ENCODE measurements around the gene CACNG5. TPM values are rescaled to one million over a fixed set of nuclear protein-coding genes. Genes with fewer than 3 reads are reported as not detected.

CACNG5 gene
- total RNA-seq, 2 experiments from 2014 or later: not detected

- Mint-ChIP-seq H3K27me3 (no peaks in the 10 kb centered on the region), H3K4me3 (no peak overlapping the region), H3K27ac (peak overlapping the region; percentile 81), H3K36me3 (ENCODE audit: low read depth) (peaks cover 41% of the 10 kb centered on the region), H3K4me1 (ENCODE audit: low read depth) (peaks cover 28% of the 10 kb centered on the region), H3K9me3 (no peaks in the 10 kb centered on the region)
- peaks cover 8% of the 10 kb centered on the region for H3K4me1 ChIP-seq (ENCODE audit: insufficient read depth, low read length)
- H3K27me3 ChIP-seq (ENCODE audit: control insufficient read depth in 1 of 2, insufficient read depth in 2 of 2, low read length in 2 of 2): no peaks in the 10 kb centered on the region
- ATAC-seq (ENCODE audit: poor library complexity) (no peak), DNase-seq (no peak)
- H3K4me3 ChIP-seq (ENCODE audit: low read length): no peak overlapping the region
- intact Hi-C loops (cut with DNase I, micrococcal nuclease): no loop called here
- CTCF ChIA-PET: no interaction called here
- peaks cover 0 to 7% of the 10 kb centered on the region in 2 experiments for H3K9me3 ChIP-seq (ENCODE audit: control insufficient read depth in 1 of 2, insufficient read depth in 1 of 2, low read length in 2 of 2)
- peaks cover 21% of the 10 kb centered on the region for H3K36me3 ChIP-seq (ENCODE audit: insufficient read depth, low read length)
- POLR2A ChIA-PET: no interaction called here
- H3K27ac ChIP-seq (ENCODE audit: low read depth in 1 of 2, low read length in 2 of 2): no peak overlapping the region
- no peak for TF ChIP-seq CTCF (IDR thresholded peaks at IDR 0.05)
These were observed 27.7 kb upstream of the CACNG5 start for GRCh38 chr17:66807182-66807581.

- intact Hi-C loops (cut with DNase I, micrococcal nuclease): no loop called here
- ChIA-PET CTCF (no interaction called here), POLR2A (no interaction called here)
- no peaks in the 10 kb centered on the region for H3K9me3 Mint-ChIP-seq
- no peak for TF ChIP-seq CTCF (IDR thresholded peaks at IDR 0.05)
- Histone ChIP-seq H3K9me3 (ENCODE audit: control insufficient read depth in 1 of 2, insufficient read depth in 1 of 2, low read length in 2 of 2) (peaks cover 0 to 7% of the 10 kb centered on the region in 2 experiments), H3K36me3 (ENCODE audit: insufficient read depth, low read length) (peaks cover 7% of the 10 kb centered on the region), H3K27me3 (ENCODE audit: control insufficient read depth in 1 of 2, insufficient read depth in 2 of 2, low read length in 2 of 2) (no peaks in the 10 kb centered on the region), H3K4me3 (ENCODE audit: low read length) (no peak overlapping the region), H3K4me1 (ENCODE audit: insufficient read depth, low read length) (peaks cover 8% of the 10 kb centered on the region), H3K27ac (ENCODE audit: low read depth in 1 of 2, low read length in 2 of 2) (no peak overlapping the region)
- no peaks in the 10 kb centered on the region for H3K27me3 Mint-ChIP-seq
- H3K36me3 Mint-ChIP-seq (ENCODE audit: low read depth): peaks cover 22% of the 10 kb centered on the region
- H3K27ac Mint-ChIP-seq: no peak overlapping the region
- no peak overlapping the region for H3K4me3 Mint-ChIP-seq
- DNase-seq (no peak), ATAC-seq (ENCODE audit: poor library complexity) (no peak)
- H3K4me1 Mint-ChIP-seq (ENCODE audit: low read depth): peaks cover 28% of the 10 kb centered on the region
These were observed 25.5 kb upstream of the CACNG5 start for GRCh38 chr17:66809408-66809807.

- Mint-ChIP-seq H3K4me1 (ENCODE audit: low read depth) (peaks cover 19% of the 10 kb centered on the region), H3K4me3 (no peak overlapping the region), H3K27ac (no peak overlapping the region), H3K36me3 (ENCODE audit: low read depth) (peaks cover 14% of the 10 kb centered on the region), H3K27me3 (no peaks in the 10 kb centered on the region), H3K9me3 (no peaks in the 10 kb centered on the region)
- peaks cover 8% of the 10 kb centered on the region for H3K4me1 ChIP-seq (ENCODE audit: insufficient read depth, low read length)
- TF ChIP-seq CTCF (IDR thresholded peaks at IDR 0.05): no peak
- peaks cover 1% of the 10 kb centered on the region for H3K36me3 ChIP-seq (ENCODE audit: insufficient read depth, low read length)
- ChIA-PET CTCF (no interaction called here), POLR2A (no interaction called here)
- H3K9me3 ChIP-seq (ENCODE audit: control insufficient read depth in 1 of 2, insufficient read depth in 1 of 2, low read length in 2 of 2): peaks cover 0 to 7% of the 10 kb centered on the region in 2 experiments
- DNase-seq (no peak), ATAC-seq (ENCODE audit: poor library complexity) (no peak)
- peaks cover 0 to 2% of the 10 kb centered on the region in 2 experiments for H3K27me3 ChIP-seq (ENCODE audit: control insufficient read depth in 1 of 2, insufficient read depth in 2 of 2, low read length in 2 of 2)
- no peak overlapping the region for H3K27ac ChIP-seq (ENCODE audit: low read depth in 1 of 2, low read length in 2 of 2)
- no peak overlapping the region for H3K4me3 ChIP-seq (ENCODE audit: low read length)
- intact Hi-C loops (cut with DNase I, micrococcal nuclease): loop anchor here in 1 of 2 experiments (10.0 kb wide), 1 partner anchor 56 kb away; no protein-coding TSS in a partner anchor
These were observed 23.8 kb upstream of the CACNG5 start for GRCh38 chr17:66810951-66811682.

Measured in CD4-positive, alpha-beta T cell (primary cell).